ENCODE measurements around the gene CASP10. TPM values are rescaled to one million over a fixed set of nuclear protein-coding genes. Genes with fewer than 3 reads are reported as not detected.

Gene CASP10
- total and polyA plus RNA-seq, 2 of the 13 experiments (the other 11 are each of a cell fraction or from before 2014, with no cell fraction given) = 22.2 to 23.8 TPM

DNA sequence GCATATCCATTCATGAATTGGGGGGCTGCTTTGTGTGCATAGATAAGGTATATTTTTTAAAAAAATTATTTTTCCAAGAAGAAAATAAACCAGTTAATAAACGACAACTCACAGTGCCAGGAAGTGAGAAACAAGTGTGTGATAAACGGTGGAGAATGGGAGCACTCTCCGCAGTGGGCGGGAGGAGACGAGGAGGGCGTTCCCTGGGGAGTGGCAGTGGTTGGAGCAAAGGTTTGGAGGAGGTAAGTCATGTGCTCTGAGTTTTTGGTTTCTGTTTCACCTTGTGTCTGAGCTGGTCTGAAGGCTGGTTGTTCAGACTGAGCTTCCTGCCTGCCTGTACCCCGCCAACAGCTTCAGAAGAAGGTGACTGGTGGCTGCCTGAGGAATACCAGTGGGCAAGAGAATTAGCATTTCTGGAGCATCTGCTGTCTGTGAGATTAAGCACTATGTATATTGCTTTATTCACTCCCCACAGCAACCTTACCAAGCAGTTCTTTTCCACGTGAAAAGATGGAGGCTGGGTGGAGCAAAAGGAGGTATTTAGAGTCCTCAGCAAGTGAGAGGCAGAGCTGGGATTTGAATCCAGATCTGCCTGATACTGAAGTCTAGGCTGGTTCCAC is 50.4 kb downstream of the CASP10 start (continued):
- TF ChIP-seq ZNF253 (CRISPR knock-in tag; IDR thresholded peaks at IDR 0.05; ENCODE audit: borderline replicate concordance) (no peak), POLR2AphosphoS5 (IDR thresholded peaks at IDR 0.05; ENCODE audit: low read depth, low read length) (peak; percentile 97), FIP1L1 (IDR thresholded peaks at IDR 0.05; ENCODE audit: borderline replicate concordance, insufficient read depth, low read depth, low read length) (no peak), PRMT3 (CRISPR knock-in tag; IDR thresholded peaks at IDR 0.05; ENCODE audit: borderline replicate concordance, low read depth) (no peak), DPF2 (CRISPR knock-in tag; IDR thresholded peaks at IDR 0.05; ENCODE audit: borderline replicate concordance, low read depth) (no peak; the same call in 1 of the 2 replicates), ZNF615 (CRISPR knock-in tag; IDR thresholded peaks at IDR 0.05; ENCODE audit: borderline replicate concordance) (no peak), ZNF761 (CRISPR knock-in tag; conservative IDR thresholded peaks at IDR 0.05) (no peak), NCOA5 (CRISPR knock-in tag; IDR thresholded peaks at IDR 0.05) (no peak), ZNF549 (CRISPR knock-in tag; IDR thresholded peaks at IDR 0.05) (no peak), U2AF1 (optimal IDR thresholded peaks at IDR 0.05; ENCODE audit: low read depth, low read length) (no peak), ZFP41 (CRISPR knock-in tag; IDR thresholded peaks at IDR 0.05; ENCODE audit: borderline replicate concordance) (no peak), TEAD2 (CRISPR knock-in tag; IDR thresholded peaks at IDR 0.05) (no peak), MIER3 (CRISPR knock-in tag; IDR thresholded peaks at IDR 0.05; ENCODE audit: borderline replicate concordance) (peak; percentile 63), ZNF720 (CRISPR knock-in tag; IDR thresholded peaks at IDR 0.05) (no peak), ELF4 (CRISPR knock-in tag; IDR thresholded peaks at IDR 0.05; ENCODE audit: borderline replicate concordance) (no peak)
- TF ChIP-seq, protein P1, sequence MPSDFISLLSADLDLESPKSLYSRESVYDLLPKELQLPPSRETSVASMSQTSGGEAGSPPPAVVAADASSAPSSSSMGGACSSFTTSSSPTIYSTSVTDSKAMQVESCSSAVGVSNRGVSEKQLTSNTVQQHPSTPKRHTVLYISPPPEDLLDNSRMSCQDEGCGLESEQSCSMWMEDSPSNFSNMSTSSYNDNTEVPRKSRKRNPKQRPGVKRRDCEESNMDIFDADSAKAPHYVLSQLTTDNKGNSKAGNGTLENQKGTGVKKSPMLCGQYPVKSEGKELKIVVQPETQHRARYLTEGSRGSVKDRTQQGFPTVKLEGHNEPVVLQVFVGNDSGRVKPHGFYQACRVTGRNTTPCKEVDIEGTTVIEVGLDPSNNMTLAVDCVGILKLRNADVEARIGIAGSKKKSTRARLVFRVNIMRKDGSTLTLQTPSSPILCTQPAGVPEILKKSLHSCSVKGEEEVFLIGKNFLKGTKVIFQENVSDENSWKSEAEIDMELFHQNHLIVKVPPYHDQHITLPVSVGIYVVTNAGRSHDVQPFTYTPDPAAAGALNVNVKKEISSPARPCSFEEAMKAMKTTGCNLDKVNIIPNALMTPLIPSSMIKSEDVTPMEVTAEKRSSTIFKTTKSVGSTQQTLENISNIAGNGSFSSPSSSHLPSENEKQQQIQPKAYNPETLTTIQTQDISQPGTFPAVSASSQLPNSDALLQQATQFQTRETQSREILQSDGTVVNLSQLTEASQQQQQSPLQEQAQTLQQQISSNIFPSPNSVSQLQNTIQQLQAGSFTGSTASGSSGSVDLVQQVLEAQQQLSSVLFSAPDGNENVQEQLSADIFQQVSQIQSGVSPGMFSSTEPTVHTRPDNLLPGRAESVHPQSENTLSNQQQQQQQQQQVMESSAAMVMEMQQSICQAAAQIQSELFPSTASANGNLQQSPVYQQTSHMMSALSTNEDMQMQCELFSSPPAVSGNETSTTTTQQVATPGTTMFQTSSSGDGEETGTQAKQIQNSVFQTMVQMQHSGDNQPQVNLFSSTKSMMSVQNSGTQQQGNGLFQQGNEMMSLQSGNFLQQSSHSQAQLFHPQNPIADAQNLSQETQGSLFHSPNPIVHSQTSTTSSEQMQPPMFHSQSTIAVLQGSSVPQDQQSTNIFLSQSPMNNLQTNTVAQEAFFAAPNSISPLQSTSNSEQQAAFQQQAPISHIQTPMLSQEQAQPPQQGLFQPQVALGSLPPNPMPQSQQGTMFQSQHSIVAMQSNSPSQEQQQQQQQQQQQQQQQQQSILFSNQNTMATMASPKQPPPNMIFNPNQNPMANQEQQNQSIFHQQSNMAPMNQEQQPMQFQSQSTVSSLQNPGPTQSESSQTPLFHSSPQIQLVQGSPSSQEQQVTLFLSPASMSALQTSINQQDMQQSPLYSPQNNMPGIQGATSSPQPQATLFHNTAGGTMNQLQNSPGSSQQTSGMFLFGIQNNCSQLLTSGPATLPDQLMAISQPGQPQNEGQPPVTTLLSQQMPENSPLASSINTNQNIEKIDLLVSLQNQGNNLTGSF (CRISPR knock-in tag; IDR thresholded peaks at IDR 0.05) = no peak
- TF ChIP-seq, protein P2, sequence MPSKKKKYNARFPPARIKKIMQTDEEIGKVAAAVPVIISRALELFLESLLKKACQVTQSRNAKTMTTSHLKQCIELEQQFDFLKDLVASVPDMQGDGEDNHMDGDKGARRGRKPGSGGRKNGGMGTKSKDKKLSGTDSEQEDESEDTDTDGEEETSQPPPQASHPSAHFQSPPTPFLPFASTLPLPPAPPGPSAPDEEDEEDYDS (CRISPR knock-in tag; IDR thresholded peaks at IDR 0.05) = peak; percentile 89
- TF ChIP-seq, protein P3, sequence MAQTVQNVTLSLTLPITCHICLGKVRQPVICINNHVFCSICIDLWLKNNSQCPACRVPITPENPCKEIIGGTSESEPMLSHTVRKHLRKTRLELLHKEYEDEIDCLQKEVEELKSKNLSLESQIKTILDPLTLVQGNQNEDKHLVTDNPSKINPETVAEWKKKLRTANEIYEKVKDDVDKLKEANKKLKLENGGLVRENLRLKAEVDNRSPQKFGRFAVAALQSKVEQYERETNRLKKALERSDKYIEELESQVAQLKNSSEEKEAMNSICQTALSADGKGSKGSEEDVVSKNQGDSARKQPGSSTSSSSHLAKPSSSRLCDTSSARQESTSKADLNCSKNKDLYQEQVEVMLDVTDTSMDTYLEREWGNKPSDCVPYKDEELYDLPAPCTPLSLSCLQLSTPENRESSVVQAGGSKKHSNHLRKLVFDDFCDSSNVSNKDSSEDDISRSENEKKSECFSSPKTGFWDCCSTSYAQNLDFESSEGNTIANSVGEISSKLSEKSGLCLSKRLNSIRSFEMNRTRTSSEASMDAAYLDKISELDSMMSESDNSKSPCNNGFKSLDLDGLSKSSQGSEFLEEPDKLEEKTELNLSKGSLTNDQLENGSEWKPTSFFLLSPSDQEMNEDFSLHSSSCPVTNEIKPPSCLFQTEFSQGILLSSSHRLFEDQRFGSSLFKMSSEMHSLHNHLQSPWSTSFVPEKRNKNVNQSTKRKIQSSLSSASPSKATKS (CRISPR knock-in tag; IDR thresholded peaks at IDR 0.05) = no peak

Data from HepG2 (cell line).